HCT116 (cell line): ENCODE measurements around the gene CA7. TPM values are rescaled to one million over a fixed set of nuclear protein-coding genes. Genes with fewer than 3 reads are reported as not detected.

ENCODE experiments used
- ATAC-seq: fragments of 200-7000 bp; cut with Tn5 transposase; 2 replicates; pipeline ENCODE4 v1.9.1; 2020; ENCODE audit warnings: mild to moderate bottlenecking, moderate library complexity
- BruUV-seq: library from RNA; stranded (reverse); fragments of 400-500 nt; replicated peaks from 2 replicates; lab custom pipeline; 2021; lab: Mats Ljungman, UMichigan
- CTCF ChIA-PET: fragments of 300-600 bp; sonication (Branson Sonifier 250); formaldehyde crosslinking; loops from one replicate; lab custom pipeline; 2021; ENCODE audit warnings: antibody characterized with exemption; lab: Charles Lee
- POLR2A ChIA-PET: fragments of 300-600, 350-600 bp; sonication (Branson Sonifier 250); formaldehyde crosslinking; loops from one replicate; lab custom pipeline; 2021; ENCODE audit warnings: antibody characterized with exemption; lab: Charles Lee
- RAD21 ChIA-PET, 2 experiments: fragments of 300-600 bp; sonication (Branson Sonifier 250); formaldehyde crosslinking; loops; one replicate each; lab custom pipeline; 2023; ENCODE audit warnings: low total read pairs in 2 of 2; ENCODE audit not compliant: uncharacterized antibody in 2 of 2, unreplicated experiment in 2 of 2, low non-redundant PET in 1 of 2; lab: Charles Lee
- DNase-seq: peaks from one replicate; pipeline ENCODE4 v3.0.0-alpha.2; 2010; ENCODE audit warnings: low read depth, low spot score
- H2AFZ ChIP-seq: fragments of 200-600 bp; shearing (Covaris generic), sonication (generic); 2 replicates; pipeline ENCODE4 v1.6.1; 2017; ENCODE audit warnings: low read depth, mixed run types, mixed read lengths, antibody characterized with exemption, low read length; ENCODE audit not compliant: poor library complexity, severe bottlenecking
- H3K27ac ChIP-seq: 2 replicates; pipeline ENCODE4 v1.5.1; 2012; ENCODE audit warnings: low read depth, low read length
- H3K27me3 ChIP-seq: fragments of 200-600 bp; sonication (generic); 2 replicates; pipeline ENCODE4 v1.6.1; 2016; ENCODE audit warnings: mixed run types, low read length, mixed read lengths; ENCODE audit not compliant: insufficient read depth
- H3K36me3 ChIP-seq, 2 experiments: fragments of 200-500 bp in 1 of 2; fragments of 200-600 bp in 1 of 2; sonication (Bioruptor generic) in 1 of 2; sonication (generic) in 1 of 2; 2 replicates each; pipeline versions ENCODE4 v1.5.1 to v1.6.1; 2014 to 2016; ENCODE audit warnings: low read length in 2 of 2, inconsistent platforms in 1 of 2, mixed read lengths in 1 of 2, mixed run types in 1 of 2; ENCODE audit not compliant: insufficient read depth in 2 of 2, control insufficient read depth in 1 of 2
- H3K4me1 ChIP-seq, 2 experiments: fragments of 200-600 bp in 1 of 2; sonication (generic) in 1 of 2; 2 replicates each; pipeline versions ENCODE4 v1.5.1 to v1.6.1; 2012 to 2017; ENCODE audit warnings: low read length in 2 of 2, inconsistent platforms in 1 of 2, mild to moderate bottlenecking in 1 of 2, mixed read lengths in 1 of 2, mixed run types in 1 of 2, moderate library complexity in 1 of 2; ENCODE audit not compliant: insufficient read depth in 2 of 2, control insufficient read depth in 1 of 2
- H3K4me2 ChIP-seq: fragments of 200-600 bp; sonication (generic); 2 replicates; pipeline ENCODE4 v1.6.1; 2017; ENCODE audit warnings: mixed run types, low read length, mixed read lengths
- H3K4me3 ChIP-seq, 2 experiments: fragments of 200-600 bp in 1 of 2; sonication (generic) in 1 of 2; replicated peaks in 1 of 2; 2 replicates each; pipeline ENCODE4 v1.5.1; 2011 to 2016; ENCODE audit warnings: low read length in 2 of 2, control low read depth in 1 of 2, low read depth in 1 of 2, mild to moderate bottlenecking in 1 of 2, mixed read lengths in 1 of 2, mixed run types in 1 of 2
- H3K79me2 ChIP-seq: fragments of 200-600 bp; sonication (generic); 2 replicates; pipeline ENCODE4 v1.6.1; 2017; ENCODE audit warnings: mild to moderate bottlenecking, mixed run types, low read length, moderate library complexity, mixed read lengths; ENCODE audit not compliant: insufficient read depth
- H3K9ac ChIP-seq: fragments of 200-600 bp; sonication (generic); 2 replicates; pipeline ENCODE4 v1.6.1; 2016; ENCODE audit warnings: low read length, mixed read lengths
- H3K9me2 ChIP-seq: fragments of 200-600 bp; sonication (generic), shearing (Covaris generic); 2 replicates; pipeline ENCODE4 v1.6.1; 2017; ENCODE audit warnings: mixed run types, mild to moderate bottlenecking, moderate library complexity; ENCODE audit not compliant: insufficient read depth
- H3K9me3 ChIP-seq, 2 experiments: fragments of 200-500 bp in 1 of 2; fragments of 200-600 bp in 1 of 2; sonication (Bioruptor generic) in 1 of 2; sonication (generic) in 1 of 2; 2 replicates each; pipeline ENCODE4 v1.6.1; 2014 to 2017; ENCODE audit warnings: low read length in 2 of 2, mixed read lengths in 2 of 2, inconsistent platforms in 1 of 2, low read depth in 1 of 2, mild to moderate bottlenecking in 1 of 2, mixed run types in 1 of 2, moderate library complexity in 1 of 2; ENCODE audit not compliant: control insufficient read depth in 1 of 2, insufficient read depth in 1 of 2
- H4K20me1 ChIP-seq: fragments of 200-600 bp; sonication (generic), shearing (Covaris generic); 2 replicates; pipeline ENCODE4 v1.6.1; 2017; ENCODE audit warnings: mixed run types, mild to moderate bottlenecking, moderate library complexity; ENCODE audit not compliant: insufficient read depth
- CEBPB ChIP-seq: IDR thresholded peaks from 2 replicates; pipeline ENCODE4 v1.6.1; 2012; ENCODE audit warnings: low read depth
- CTCF ChIP-seq, 3 experiments: fragments of 200-600 bp in 1 of 3; sonication (generic) in 1 of 3; IDR thresholded peaks in 2 of 3; conservative IDR thresholded peaks in 1 of 3; 2 replicates each; pipeline ENCODE4 v1.5.1; 2012 to 2017; ENCODE audit warnings: low read depth in 2 of 3, low read length in 2 of 3, antibody characterized with exemption in 1 of 3, borderline replicate concordance in 1 of 3, control low read depth in 1 of 3, mild to moderate bottlenecking in 1 of 3, mixed read lengths in 1 of 3, mixed run types in 1 of 3, moderate library complexity in 1 of 3; ENCODE audit not compliant: insufficient read depth in 1 of 3
- EGR1 ChIP-seq: IDR thresholded peaks from 2 replicates; pipeline ENCODE4 v1.6.1; 2012; ENCODE audit warnings: low read depth
- EZH2 ChIP-seq: fragments of 200-600 bp; sonication (generic); IDR thresholded peaks from 2 replicates; pipeline ENCODE4 v1.6.1; 2017; ENCODE audit warnings: antibody characterized with exemption, mixed run types
- EZH2phosphoT487 ChIP-seq: fragments of 200-600 bp; IDR thresholded peaks from 2 replicates; pipeline ENCODE4 v1.6.1; 2018; ENCODE audit warnings: antibody characterized with exemption, borderline replicate concordance
- FOSL1 ChIP-seq: IDR thresholded peaks from 2 replicates; pipeline ENCODE4 v1.6.1; 2012; ENCODE audit warnings: low read depth
- JUND ChIP-seq: IDR thresholded peaks from 2 replicates; pipeline ENCODE4 v1.6.1; 2012
- MAX ChIP-seq: IDR thresholded peaks from 2 replicates; pipeline ENCODE4 v1.6.1; 2012
- SIN3A ChIP-seq: IDR thresholded peaks from 2 replicates; pipeline ENCODE4 v1.6.1; 2012; ENCODE audit warnings: low read depth
- SP1 ChIP-seq: IDR thresholded peaks from 2 replicates; pipeline ENCODE4 v1.6.1; 2012; ENCODE audit warnings: low read depth
- SRF ChIP-seq: IDR thresholded peaks from 2 replicates; pipeline ENCODE4 v1.6.1; 2012; ENCODE audit warnings: low read depth
- TCF7L2 ChIP-seq: IDR thresholded peaks from 2 replicates; pipeline ENCODE4 v1.7.0; 2011; ENCODE audit warnings: borderline replicate concordance, inconsistent platforms; ENCODE audit not compliant: insufficient read depth, insufficient read length; ENCODE audit errors: extremely low read depth
- ZBTB33 ChIP-seq: IDR thresholded peaks from 2 replicates; pipeline ENCODE4 v1.6.1; 2011; ENCODE audit warnings: mild to moderate bottlenecking, low read length, moderate library complexity; ENCODE audit not compliant: insufficient replicate concordance; ENCODE audit errors: extremely low read depth
- ZFX ChIP-seq: fragments of 450-650 bp; IDR thresholded peaks from 2 replicates; pipeline ENCODE4 v1.6.1; 2017
- ZNF274 ChIP-seq: fragments of 200-500 bp; sonication (Bioruptor generic); IDR thresholded peaks from 2 replicates; pipeline ENCODE4 v1.6.1; 2014; ENCODE audit warnings: mild to moderate bottlenecking, low read depth, low read length, inconsistent platforms
- intact Hi-C: fragments of 100-400 bp; cut with micrococcal nuclease; formaldehyde crosslinking; loops from 2 replicates; pipeline ENCODE4 v1.10.0; 2022
- total RNA-seq: library from RNA; stranded (reverse); gene quantifications from one replicate; pipeline ENCODE4 v1.2.1, GENCODE V29; 2021; ENCODE audit not compliant: unreplicated experiment
- TF ChIP-seq, protein P1 (sequence below): IDR thresholded peaks from 2 replicates; pipeline ENCODE4 v1.6.1; 2012
- TF ChIP-seq, protein P2 (sequence below): IDR thresholded peaks from 2 replicates; pipeline ENCODE4 v1.6.1; 2012; ENCODE audit warnings: low read depth

Gene CA7
- total RNA-seq, 1 experiment from 2014 or later: not detected

DNA sequence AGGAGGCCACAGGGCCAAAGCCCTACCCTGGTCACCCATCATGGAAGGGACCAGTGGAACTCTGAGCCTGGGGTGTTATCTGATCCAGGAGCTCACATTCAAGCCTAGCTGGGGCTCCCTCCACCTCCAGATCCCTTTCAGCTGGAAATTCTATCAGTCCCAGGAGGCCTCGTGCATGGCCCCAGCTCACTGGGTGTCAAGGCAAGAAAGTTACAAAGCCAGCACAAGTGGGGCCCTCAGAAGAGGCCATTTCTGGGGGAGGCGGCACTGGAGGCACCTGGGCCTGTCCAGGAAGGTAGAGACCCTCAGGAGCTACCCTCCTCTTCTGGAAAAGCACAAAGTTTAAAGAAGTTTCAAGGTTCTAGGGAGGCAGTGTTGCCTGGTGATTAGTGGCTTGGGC, 4.8 kb downstream of the CA7 start:
- H3K27me3 ChIP-seq: no peaks in the 10 kb centered on the region
- H3K27ac ChIP-seq: no peak overlapping the region
- no peaks in the 10 kb centered on the region for H3K9me3 ChIP-seq
- BruUV-seq: no TSS peak
- H3K4me2 ChIP-seq: no peak overlapping the region
- no peaks in the 10 kb centered on the region for H4K20me1 ChIP-seq
- DNase-seq (no peak), ATAC-seq (no peak)
- POLR2A ChIA-PET: no interaction called here
- intact Hi-C loops: no loop called here
- CTCF ChIA-PET: interaction anchor here (1.0 to 3.4 kb wide), 2 partner anchors 12 to 18 kb away, joined by 5 to 16 read pairs; partner anchors contain the start of gene NAE1
- no peak overlapping the region for H3K4me3 ChIP-seq
- TF ChIP-seq EGR1 (no peak), FOSL1 (no peak), TCF7L2 (no peak), EZH2phosphoT487 (no peak), ZFX (no peak), JUND (no peak), SRF (no peak), CEBPB (no peak), EZH2 (no peak), CTCF (IDR thresholded peaks at IDR 0.05 in 2 of 3, conservative IDR thresholded peaks at IDR 0.05 in 1 of 3; ENCODE audit: borderline replicate concordance in 1 of 3, insufficient read depth in 1 of 3, low read depth in 2 of 3, low read length in 2 of 3) (no peak), ZBTB33 (no peak), ZNF274 (no peak), SIN3A (no peak), SP1 (no peak), MAX (no peak)
- TF ChIP-seq, protein P1, sequence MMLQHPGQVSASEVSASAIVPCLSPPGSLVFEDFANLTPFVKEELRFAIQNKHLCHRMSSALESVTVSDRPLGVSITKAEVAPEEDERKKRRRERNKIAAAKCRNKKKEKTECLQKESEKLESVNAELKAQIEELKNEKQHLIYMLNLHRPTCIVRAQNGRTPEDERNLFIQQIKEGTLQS: no peak
- TF ChIP-seq, protein P2, sequence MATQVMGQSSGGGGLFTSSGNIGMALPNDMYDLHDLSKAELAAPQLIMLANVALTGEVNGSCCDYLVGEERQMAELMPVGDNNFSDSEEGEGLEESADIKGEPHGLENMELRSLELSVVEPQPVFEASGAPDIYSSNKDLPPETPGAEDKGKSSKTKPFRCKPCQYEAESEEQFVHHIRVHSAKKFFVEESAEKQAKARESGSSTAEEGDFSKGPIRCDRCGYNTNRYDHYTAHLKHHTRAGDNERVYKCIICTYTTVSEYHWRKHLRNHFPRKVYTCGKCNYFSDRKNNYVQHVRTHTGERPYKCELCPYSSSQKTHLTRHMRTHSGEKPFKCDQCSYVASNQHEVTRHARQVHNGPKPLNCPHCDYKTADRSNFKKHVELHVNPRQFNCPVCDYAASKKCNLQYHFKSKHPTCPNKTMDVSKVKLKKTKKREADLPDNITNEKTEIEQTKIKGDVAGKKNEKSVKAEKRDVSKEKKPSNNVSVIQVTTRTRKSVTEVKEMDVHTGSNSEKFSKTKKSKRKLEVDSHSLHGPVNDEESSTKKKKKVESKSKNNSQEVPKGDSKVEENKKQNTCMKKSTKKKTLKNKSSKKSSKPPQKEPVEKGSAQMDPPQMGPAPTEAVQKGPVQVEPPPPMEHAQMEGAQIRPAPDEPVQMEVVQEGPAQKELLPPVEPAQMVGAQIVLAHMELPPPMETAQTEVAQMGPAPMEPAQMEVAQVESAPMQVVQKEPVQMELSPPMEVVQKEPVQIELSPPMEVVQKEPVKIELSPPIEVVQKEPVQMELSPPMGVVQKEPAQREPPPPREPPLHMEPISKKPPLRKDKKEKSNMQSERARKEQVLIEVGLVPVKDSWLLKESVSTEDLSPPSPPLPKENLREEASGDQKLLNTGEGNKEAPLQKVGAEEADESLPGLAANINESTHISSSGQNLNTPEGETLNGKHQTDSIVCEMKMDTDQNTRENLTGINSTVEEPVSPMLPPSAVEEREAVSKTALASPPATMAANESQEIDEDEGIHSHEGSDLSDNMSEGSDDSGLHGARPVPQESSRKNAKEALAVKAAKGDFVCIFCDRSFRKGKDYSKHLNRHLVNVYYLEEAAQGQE: no peak
- H3K79me2 ChIP-seq: no peaks in the 10 kb centered on the region
- H3K36me3 ChIP-seq: no peaks in the 10 kb centered on the region
- no peak overlapping the region for H2AFZ ChIP-seq
- peaks cover 4 to 9% of the 10 kb centered on the region in 2 experiments; a peak in 3 of 4 replicates for H3K4me1 ChIP-seq
- no peaks in the 10 kb centered on the region for H3K9me2 ChIP-seq
- RAD21 ChIA-PET: interaction anchor here in 1 of 2 experiments (1.4 kb wide), 1 partner anchor 24 kb away, joined by 3 read pairs; no protein-coding TSS in a partner anchor
- no peak overlapping the region for H3K9ac ChIP-seq
